SW480 (cell line): Measurements from ENCODE around the gene CYP26A1.

Source experiments
- DNase-seq: peaks from one replicate; pipeline ENCODE4 v3.0.0-alpha.2; 2016; ENCODE audit warnings: low spot score

CYP26A1 gene

GRCh38 chr10:93073539-93074146 is at the start of gene CYP26A1:
Gene CYP26A1, plus strand, starts transcription at chr10:93073893. Its CDS starts 42 bp downstream, at chr10:93073935.
- peak; percentile 50 for DNase-seq

- no peak for DNase-seq
Observed at GRCh38 chr10:93026072-93026471, 47.6 kb upstream of the CYP26A1 start.

- no peak for DNase-seq
Observed at GRCh38 chr10:93027508-93027907, 46.2 kb upstream of the CYP26A1 start.

GRCh38 chr10:93028883-93029282 is 44.8 kb upstream of the CYP26A1 start:
- DNase-seq = no peak

- no peak for DNase-seq
Observed at GRCh38 chr10:93030409-93030808, 43.3 kb upstream of the CYP26A1 start.

- no peak for DNase-seq
Observed at GRCh38 chr10:93032105-93032808, 41.4 kb upstream of the CYP26A1 start.

- no peak for DNase-seq
Observed at GRCh38 chr10:93032809-93033137, 40.9 kb upstream of the CYP26A1 start.

GRCh38 chr10:93034426-93034825 is 39.3 kb upstream of the CYP26A1 start:
- DNase-seq = no peak

GRCh38 chr10:93039110-93039509 is 34.6 kb upstream of the CYP26A1 start:
- no peak for DNase-seq

- no peak for DNase-seq
Observed at GRCh38 chr10:93039721-93040120, 34.0 kb upstream of the CYP26A1 start.

GRCh38 chr10:93054486-93054885 is 19.2 kb upstream of the CYP26A1 start:
- no peak for DNase-seq

GRCh38 chr10:93058139-93058538 is 15.6 kb upstream of the CYP26A1 start:
- no peak for DNase-seq

GRCh38 chr10:93059975-93060886 is 13.5 kb upstream of the CYP26A1 start, which contains the start of gene CYP26C1:
Gene CYP26C1, plus strand, starts transcription at chr10:93060798. Its CDS starts 466 bp downstream, at chr10:93061264.
- DNase-seq = no peak

GRCh38 chr10:93060887-93061593 is 12.7 kb upstream of the CYP26A1 start:
- DNase-seq = no peak

GRCh38 chr10:93061594-93062513 is 11.8 kb upstream of the CYP26A1 start:
- no peak for DNase-seq

- DNase-seq = no peak
Observed at GRCh38 chr10:93062514-93063143, 11.1 kb upstream of the CYP26A1 start.

GRCh38 chr10:93063144-93063976 is 10.3 kb upstream of the CYP26A1 start:
- DNase-seq = no peak

GRCh38 chr10:93063977-93064660 is 9.6 kb upstream of the CYP26A1 start:
- no peak for DNase-seq
